Kidney (tissue), 14 donors: ENCODE measurements around the gene GLOD4. TPM values are rescaled to one million over a fixed set of nuclear protein-coding genes. Genes with fewer than 3 reads are reported as not detected.
A peak's percentile ranks its signal among the peaks of the same experiment; 100 is the strongest.
"Not testable (repeated sequence)": the region's sequence is repeated elsewhere in the genome, so short reads cannot be mapped to it uniquely, and the experiment has no call there.

ENCODE experiments used
- DNase-seq, 5 donors: peaks; one replicate each; pipeline ENCODE4 v3.0.0-alpha.2; 2013 to 2020
- FAIRE-seq: peaks from 2 replicates; lab custom pipeline; 2012; peaks lifted over from hg19 to GRCh38; lab: Jason Lieb, UNC
- H3K27ac ChIP-seq, 2 donors: one replicate each; pipeline ENCODE4 v1.7.0; 2013; ENCODE audit warnings: low read depth in 2 of 2, low read length in 2 of 2, inconsistent platforms in 1 of 2
- H3K27me3 ChIP-seq: one replicate; pipeline ENCODE4 v1.7.1; 2013; ENCODE audit warnings: low read length, inconsistent platforms; ENCODE audit not compliant: control insufficient read depth, insufficient read depth
- H3K36me3 ChIP-seq, 3 donors: one replicate each; pipeline versions ENCODE4 v1.7.0 to v1.7.1; 2013; ENCODE audit warnings: low read length in 3 of 3, control low read depth in 1 of 3, inconsistent platforms in 1 of 3; ENCODE audit not compliant: insufficient read depth in 3 of 3, control insufficient read depth in 2 of 3
- H3K4me1 ChIP-seq, 3 donors: one replicate each; pipeline versions ENCODE4 v1.7.0 to v1.7.1; 2013; ENCODE audit warnings: low read length in 3 of 3, inconsistent platforms in 1 of 3, low read depth in 1 of 3; ENCODE audit not compliant: control insufficient read depth in 2 of 3, insufficient read depth in 2 of 3
- H3K4me3 ChIP-seq, 3 donors: one replicate each; pipeline versions ENCODE4 v1.7.0 to v1.8.1; 2013; ENCODE audit warnings: low read length in 3 of 3, control low read depth in 1 of 3, inconsistent platforms in 1 of 3
- H3K9ac ChIP-seq, 3 donors: one replicate each; pipeline versions ENCODE4 v1.7.0 to v1.7.1; 2013; ENCODE audit warnings: low read length in 3 of 3, control low read depth in 1 of 3, inconsistent platforms in 1 of 3
- H3K9me3 ChIP-seq, 3 donors: one replicate each; pipeline versions ENCODE4 v1.7.0 to v1.7.1; 2013; ENCODE audit warnings: low read length in 3 of 3, control low read depth in 1 of 3, inconsistent platforms in 1 of 3; ENCODE audit not compliant: control insufficient read depth in 2 of 3, insufficient read depth in 1 of 3
- intact Hi-C: fragments of 100-400 bp; cut with DNase I; formaldehyde crosslinking; loops from one replicate; pipeline ENCODE4 v1.11.1; 2022
- polyA plus RNA-seq: library from polyadenylated mRNA; stranded (reverse); fragments of 350-450 nt; fragmentation: Illumina TruSeq; extraction: RNeasy Lipid Tissue Mini Kit (QIAGEN cat#74804); gene quantifications from one replicate; pipeline ENCODE4 v1.2.3, GENCODE V29; 2014; ENCODE audit warnings: low read depth, low replicate concordance; ENCODE audit not compliant: insufficient read depth
- total RNA-seq: library from RNA; stranded (reverse); fragmentation: NEBNext Ultra II Directional; extraction: Animal tissue kit (Norgen Biotek cat#: 25700); gene quantifications from one replicate; pipeline ENCODE4 v1.2.1, GENCODE V29; 2021
- TF ChIP-seq, protein P1 (sequence below): IDR thresholded peaks from 3 replicates; pipeline ENCODE4 v1.5.1; 2012; ENCODE audit warnings: mild to moderate bottlenecking, moderate library complexity, borderline replicate concordance; ENCODE audit not compliant: insufficient read depth; ENCODE audit errors: extremely low read depth
- donor health status: control.
- donor health status: control.
- donor health status: control.
- donor health status: control.
- donor health status: control.
- donor health status: DM: yes; HTN: yes; CAD: no.
- donor health status: Normal renal cell carcinoma (clear cell type).

Gene GLOD4
- total and polyA plus RNA-seq, 2 donors from 2014 or later, result 70.6 to 90.8 TPM

DNA sequence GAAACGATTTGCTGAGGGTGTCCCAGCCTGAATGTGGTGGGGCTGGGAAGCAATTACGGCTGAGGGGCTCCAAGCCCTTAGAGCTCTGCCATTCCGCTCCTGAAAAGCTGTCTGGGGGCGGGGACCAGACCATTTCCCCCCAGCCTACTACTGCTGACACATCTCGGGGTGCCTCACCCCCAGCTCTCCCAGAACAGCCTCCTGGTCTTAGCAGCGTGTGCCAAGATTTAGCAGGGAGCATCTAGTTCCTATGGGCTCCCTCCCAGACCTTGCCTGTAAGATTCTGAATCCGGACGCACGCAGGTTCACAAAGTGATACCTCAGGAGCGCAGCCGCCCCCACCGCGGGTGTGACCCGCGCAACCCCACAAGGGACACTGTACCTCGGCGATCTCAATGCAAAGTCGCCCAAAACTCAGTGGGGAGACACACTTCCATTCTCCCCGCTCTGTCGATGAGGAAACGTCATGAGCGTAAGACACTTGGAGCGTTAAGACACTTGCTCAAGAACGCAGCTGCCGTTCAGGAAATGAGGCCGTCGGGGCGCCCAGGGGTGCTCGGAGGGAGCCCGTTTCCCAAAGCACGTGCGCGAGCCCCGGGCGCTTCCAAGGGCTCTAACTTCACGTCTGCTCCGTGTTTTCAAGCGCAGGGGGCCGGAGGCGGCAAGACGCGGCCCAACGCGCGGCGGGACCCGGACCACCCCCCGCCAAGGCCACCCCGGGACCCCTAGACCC, 30.6 kb downstream of the GLOD4 start:
- no peak overlapping the region for H3K27ac ChIP-seq
- no peaks in the 10 kb centered on the region for H3K27me3 ChIP-seq
- H3K36me3 ChIP-seq, result peaks cover 0 to 18% (median 5%) of the 10 kb centered on the region in 3 donors
- no peaks in the 10 kb centered on the region for H3K9me3 ChIP-seq
- TF ChIP-seq, protein P1, sequence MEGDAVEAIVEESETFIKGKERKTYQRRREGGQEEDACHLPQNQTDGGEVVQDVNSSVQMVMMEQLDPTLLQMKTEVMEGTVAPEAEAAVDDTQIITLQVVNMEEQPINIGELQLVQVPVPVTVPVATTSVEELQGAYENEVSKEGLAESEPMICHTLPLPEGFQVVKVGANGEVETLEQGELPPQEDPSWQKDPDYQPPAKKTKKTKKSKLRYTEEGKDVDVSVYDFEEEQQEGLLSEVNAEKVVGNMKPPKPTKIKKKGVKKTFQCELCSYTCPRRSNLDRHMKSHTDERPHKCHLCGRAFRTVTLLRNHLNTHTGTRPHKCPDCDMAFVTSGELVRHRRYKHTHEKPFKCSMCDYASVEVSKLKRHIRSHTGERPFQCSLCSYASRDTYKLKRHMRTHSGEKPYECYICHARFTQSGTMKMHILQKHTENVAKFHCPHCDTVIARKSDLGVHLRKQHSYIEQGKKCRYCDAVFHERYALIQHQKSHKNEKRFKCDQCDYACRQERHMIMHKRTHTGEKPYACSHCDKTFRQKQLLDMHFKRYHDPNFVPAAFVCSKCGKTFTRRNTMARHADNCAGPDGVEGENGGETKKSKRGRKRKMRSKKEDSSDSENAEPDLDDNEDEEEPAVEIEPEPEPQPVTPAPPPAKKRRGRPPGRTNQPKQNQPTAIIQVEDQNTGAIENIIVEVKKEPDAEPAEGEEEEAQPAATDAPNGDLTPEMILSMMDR, result no peak
- peaks cover 0 to 15% (median 4%) of the 10 kb centered on the region in 3 donors for H3K4me1 ChIP-seq
- H3K4me3 ChIP-seq, result peak overlapping the region; percentile 69 to 84 (median 75)
- DNase-seq (peak in 4 of 5 donors; percentile 38 to 81 (median 51)), FAIRE-seq (no peak)
- intact Hi-C loops, result no loop called here
- peak overlapping the region; percentile 50 to 75 (median 56) for H3K9ac ChIP-seq

DNA sequence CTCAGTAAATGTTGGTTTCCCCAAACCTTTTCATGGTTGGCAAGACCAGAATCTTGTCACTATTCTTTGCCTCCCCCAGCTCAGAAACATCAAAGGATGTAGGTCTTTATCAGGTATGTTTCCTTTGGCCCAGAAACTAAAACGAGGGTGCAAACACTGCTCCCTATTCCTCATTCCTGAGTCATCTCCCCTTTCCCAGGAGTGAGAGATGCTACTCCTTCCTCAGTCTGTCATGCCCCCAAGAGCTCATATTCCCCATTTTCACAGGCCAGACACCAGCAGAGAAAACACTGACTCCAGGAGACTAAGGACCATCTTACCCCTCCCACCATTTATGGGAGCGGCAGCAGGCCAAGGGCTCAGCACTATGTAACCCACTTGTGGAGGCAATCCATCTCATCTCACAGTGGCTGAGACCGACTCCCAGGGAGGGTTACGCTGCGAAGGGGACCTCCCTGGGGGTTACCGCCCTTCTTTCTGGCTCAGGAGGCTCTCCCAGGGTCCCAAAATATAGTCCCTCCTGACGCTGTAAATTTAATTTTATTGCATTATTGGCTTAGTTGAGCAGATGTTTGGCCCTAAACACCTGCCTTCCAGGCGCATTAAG, 31.5 kb downstream of the GLOD4 start:
- intact Hi-C loops, result no loop called here
- H3K9ac ChIP-seq, result peak overlapping the region in 1 of 3 donors; percentile 75
- TF ChIP-seq, protein P1, result no peak
- FAIRE-seq (no peak), DNase-seq (no peak)
- no peak overlapping the region for H3K27ac ChIP-seq
- H3K27me3 ChIP-seq, result no peaks in the 10 kb centered on the region
- H3K4me1 ChIP-seq, result peaks cover 0 to 15% (median 4%) of the 10 kb centered on the region in 3 donors
- H3K9me3 ChIP-seq, result no peaks in the 10 kb centered on the region
- peak overlapping the region in 1 of 3 donors; percentile 84 for H3K4me3 ChIP-seq
- H3K36me3 ChIP-seq, result peaks cover 0 to 23% (median 14%) of the 10 kb centered on the region in 3 donors

DNA sequence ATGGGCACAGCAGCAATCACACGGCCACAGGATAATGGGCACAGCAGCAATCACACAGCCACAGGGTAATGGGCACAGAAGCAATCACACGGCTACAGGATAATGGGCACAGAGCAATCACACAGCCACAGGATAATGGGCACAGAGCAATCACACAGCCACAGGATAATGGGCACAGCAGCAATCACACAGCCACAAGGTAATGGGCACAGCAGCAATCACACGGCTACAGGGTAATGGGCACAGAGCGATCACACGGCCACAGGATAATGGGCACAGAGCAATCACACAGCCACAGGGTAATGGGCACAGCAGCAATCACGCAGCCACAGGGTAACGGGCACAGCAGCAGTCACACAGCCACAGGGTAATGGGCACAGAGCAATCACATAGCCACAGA, 32.7 kb downstream of the GLOD4 start:
- peaks cover 0 to 15% (median 4%) of the 10 kb centered on the region in 3 donors for H3K4me1 ChIP-seq
- H3K27me3 ChIP-seq, H3K27ac ChIP-seq, FAIRE-seq, H3K9ac ChIP-seq, intact Hi-C loops, H3K9me3 ChIP-seq, H3K4me3 ChIP-seq, DNase-seq: not testable (repeated sequence)
- H3K36me3 ChIP-seq, result peaks cover 0 to 34% (median 14%) of the 10 kb centered on the region in 3 donors

DNA sequence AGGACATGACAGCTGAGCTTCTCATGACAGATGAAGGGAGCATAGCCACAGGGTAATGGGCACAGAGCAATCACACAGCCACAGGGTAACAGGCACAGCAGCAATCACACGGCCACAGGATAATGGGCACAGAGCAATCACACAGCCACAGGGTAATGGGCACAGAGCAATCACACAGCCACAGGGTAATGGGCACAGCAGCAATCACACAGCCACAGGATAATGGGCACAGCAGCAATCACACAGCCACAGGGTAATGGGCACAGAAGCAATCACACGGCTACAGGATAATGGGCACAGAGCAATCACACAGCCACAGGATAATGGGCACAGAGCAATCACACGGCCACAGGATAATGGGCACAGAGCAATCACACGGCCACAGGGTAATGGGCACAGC, 33.5 kb downstream of the GLOD4 start:
- H3K27me3 ChIP-seq, H3K27ac ChIP-seq, FAIRE-seq, H3K9ac ChIP-seq, H3K9me3 ChIP-seq, H3K4me3 ChIP-seq, intact Hi-C loops, DNase-seq: not testable (repeated sequence)
- Histone ChIP-seq H3K36me3 (peaks cover 0 to 42% (median 14%) of the 10 kb centered on the region in 3 donors), H3K4me1 (peaks cover 0 to 15% (median 4%) of the 10 kb centered on the region in 3 donors)
